ENCODE measurements around the gene NXF1. TPM values are rescaled to one million over a fixed set of nuclear protein-coding genes. Genes with fewer than 3 reads are reported as not detected.

NXF1 gene
- total and polyA plus RNA-seq, 2 of the 13 experiments (the other 11 are each of a cell fraction or from before 2014, with no cell fraction given): 30.4 to 30.9 TPM

- TF ChIP-seq ZNF281 (CRISPR knock-in tag; IDR thresholded peaks at IDR 0.05; ENCODE audit: borderline replicate concordance): 0 out of 2 replicates have a peak, but pooled peaks have one; percentile 28
- TF ChIP-seq DDIT3 (CRISPR knock-in tag; IDR thresholded peaks at IDR 0.05): 0 out of 2 replicates have a peak, but pooled peaks have one; percentile 49
- TF ChIP-seq CTCF (CRISPR knock-in tag; IDR thresholded peaks at IDR 0.05): no peak; the same call in 1 of the 2 replicates
- TF ChIP-seq RBM39 (IDR thresholded peaks at IDR 0.05; ENCODE audit: low read depth, low read length, poor library complexity, severe bottlenecking): peak; percentile 98
- peak; percentile 91 for TF ChIP-seq ZNF232 (CRISPR knock-in tag; IDR thresholded peaks at IDR 0.05; ENCODE audit: borderline replicate concordance)
- no peak for TF ChIP-seq CC2D1A (CRISPR knock-in tag; IDR thresholded peaks at IDR 0.05)
- TF ChIP-seq ZNF558 (CRISPR knock-in tag; IDR thresholded peaks at IDR 0.05; ENCODE audit: borderline replicate concordance): no peak; the same call in 1 of the 2 replicates
- peak; percentile 86 for TF ChIP-seq ZNF205 (CRISPR knock-in tag; IDR thresholded peaks at IDR 0.05)
- peak; percentile 96 for TF ChIP-seq ZNF124 (CRISPR knock-in tag; IDR thresholded peaks at IDR 0.05)
- TF ChIP-seq EEA1 (CRISPR knock-in tag; IDR thresholded peaks at IDR 0.05; ENCODE audit: borderline replicate concordance): 0 out of 2 replicates have a peak, but pooled peaks have one; percentile 19
- no peak; the same call in 1 of the 2 replicates for TF ChIP-seq ZBTB42 (CRISPR knock-in tag; IDR thresholded peaks at IDR 0.05)
- peak; percentile 77; the same call in 1 of the 2 replicates for TF ChIP-seq MIER3 (CRISPR knock-in tag; IDR thresholded peaks at IDR 0.05; ENCODE audit: borderline replicate concordance)
- no peak for TF ChIP-seq SMC3 (IDR thresholded peaks at IDR 0.05; ENCODE audit: low read length)
- no peak for TF ChIP-seq ZNF362 (CRISPR knock-in tag; IDR thresholded peaks at IDR 0.05; ENCODE audit: borderline replicate concordance)
- no peak for TF ChIP-seq ZNF652 (CRISPR knock-in tag; IDR thresholded peaks at IDR 0.05; ENCODE audit: borderline replicate concordance, low read depth)
- 0 out of 2 replicates have a peak, but pooled peaks have one; percentile 28 for TF ChIP-seq ZBTB10 (CRISPR knock-in tag; IDR thresholded peaks at IDR 0.05; ENCODE audit: borderline replicate concordance)
- TF ChIP-seq YEATS2 (CRISPR knock-in tag; IDR thresholded peaks at IDR 0.05; ENCODE audit: borderline replicate concordance): peak; percentile 89; the same call in 1 of the 2 replicates
- TF ChIP-seq ZNF382 (CRISPR knock-in tag; IDR thresholded peaks at IDR 0.05; ENCODE audit: borderline replicate concordance): no peak
These were observed at the start of gene NXF1 (continued) for GRCh38 chr11:62805076-62805892.
